GM18498 (cell line): ENCODE data around the gene OGDH.
"Not testable (repeated sequence)": the region's sequence is repeated elsewhere in the genome, so short reads cannot be mapped to it uniquely, and the experiment has no call there.

Experiments used
- ATAC-seq: cut with Tn5 transposase; IDR thresholded peaks from one replicate; pipeline ENCODE4 v1.9.1; 2021; ENCODE audit warnings: mild to moderate bottlenecking, moderate library complexity; ENCODE audit not compliant: unreplicated experiment

OGDH gene

DNA sequence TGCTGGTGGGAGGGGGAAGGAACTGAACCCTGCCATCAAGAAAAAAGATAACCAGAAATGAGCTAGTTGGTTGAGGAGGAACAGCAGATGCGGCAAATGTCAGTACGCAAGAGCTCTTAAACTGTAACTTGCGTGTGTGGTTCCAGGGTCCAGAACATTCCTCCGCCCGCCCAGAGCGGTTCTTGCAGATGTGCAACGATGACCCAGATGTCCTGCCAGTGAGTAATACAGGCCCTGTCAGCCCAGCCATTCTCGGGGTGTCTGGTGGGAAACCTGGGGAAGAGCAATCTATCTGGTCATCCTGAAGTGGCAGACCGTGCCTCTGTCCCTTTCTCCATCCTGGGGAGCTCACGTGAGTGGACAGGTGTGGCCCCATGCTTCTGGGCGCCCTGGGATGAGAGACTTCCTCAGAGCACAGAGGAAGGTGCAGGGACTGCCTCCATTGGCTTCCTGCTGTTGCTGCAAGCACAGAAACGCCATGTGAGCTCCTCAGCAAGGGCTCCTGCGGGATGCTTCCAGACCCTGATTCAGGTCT, 91.7 kb downstream of the OGDH start:
- no peak for ATAC-seq

DNA sequence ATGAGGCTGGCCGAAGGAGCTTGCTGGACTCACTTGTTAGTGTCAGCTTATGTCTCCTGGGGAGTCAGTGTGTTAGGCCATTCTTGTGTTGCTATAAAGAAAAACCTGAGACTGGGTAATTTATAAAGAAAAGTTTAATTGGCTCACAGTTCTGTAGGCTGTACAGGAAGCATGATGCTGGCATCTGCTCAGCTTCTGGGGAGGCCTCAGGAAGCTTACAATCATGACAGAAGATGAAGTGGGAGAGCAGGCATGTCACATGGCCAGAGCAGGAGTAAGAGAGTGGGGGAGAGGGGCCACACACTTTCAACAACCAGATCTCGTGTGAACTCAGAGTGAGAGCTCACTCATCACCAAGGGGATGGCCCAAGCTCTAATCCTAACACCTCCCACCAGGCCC, 93.2 kb downstream of the OGDH start:
- ATAC-seq = not testable (repeated sequence)

DNA sequence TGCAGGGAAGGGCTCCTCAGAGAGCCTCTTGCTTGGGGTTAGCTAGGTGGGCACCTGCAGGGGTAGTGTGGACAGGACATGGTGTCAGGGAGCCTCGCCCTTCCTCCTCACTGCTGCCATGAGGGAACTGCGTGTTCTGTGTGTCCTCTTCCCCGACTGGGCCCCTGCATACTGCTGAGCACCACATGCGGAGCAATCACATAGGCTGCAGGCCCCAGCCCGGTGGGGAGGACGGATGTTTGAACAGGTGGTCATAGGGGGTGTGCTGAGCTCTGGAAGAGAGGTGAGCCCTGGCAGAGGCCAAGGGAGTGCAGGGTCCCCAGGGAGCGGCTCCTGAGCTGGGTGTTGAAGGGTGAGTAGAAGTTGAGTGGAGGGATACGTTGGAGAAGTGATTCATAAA, 93.9 kb downstream of the OGDH start:
- no peak for ATAC-seq

DNA sequence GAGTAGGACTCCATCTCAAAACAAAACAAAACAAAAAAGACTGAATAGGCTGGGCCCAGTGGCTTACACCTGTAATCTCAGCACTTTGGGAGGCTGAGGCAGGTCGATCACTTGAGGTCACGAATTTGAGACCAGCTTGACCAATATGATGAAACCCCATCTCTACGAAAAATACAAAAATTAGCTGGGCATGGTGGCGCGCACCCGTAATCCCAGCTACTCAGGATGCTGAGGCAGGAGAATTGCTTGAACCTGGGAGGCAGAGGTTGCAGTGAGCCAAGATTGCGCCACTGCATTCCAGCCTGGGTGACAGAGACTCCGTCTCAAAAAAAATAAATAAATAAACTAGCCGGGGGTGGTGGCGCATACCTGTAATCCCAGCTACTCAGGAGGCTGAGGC, 97.0 kb downstream of the OGDH start:
- ATAC-seq = not testable (repeated sequence)

DNA sequence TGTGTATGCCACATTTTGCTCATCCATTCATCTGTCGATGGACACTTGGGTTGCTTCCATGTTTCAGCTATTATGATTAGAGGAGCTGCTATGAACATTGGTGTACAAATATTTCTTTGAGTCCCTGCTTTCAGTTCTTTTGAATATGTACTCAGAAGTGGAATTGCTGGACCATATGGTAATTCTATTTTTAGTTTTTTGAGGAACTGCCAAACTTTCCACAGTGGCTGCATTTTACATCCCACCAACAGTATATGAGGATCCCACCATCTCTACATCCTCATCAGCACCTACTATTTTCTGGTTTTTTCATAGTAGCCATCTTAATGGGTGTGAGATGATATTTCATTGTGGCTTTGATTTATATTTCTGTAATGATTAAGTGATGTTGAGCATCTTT, 97.5 kb downstream of the OGDH start:
- no peak for ATAC-seq

DNA sequence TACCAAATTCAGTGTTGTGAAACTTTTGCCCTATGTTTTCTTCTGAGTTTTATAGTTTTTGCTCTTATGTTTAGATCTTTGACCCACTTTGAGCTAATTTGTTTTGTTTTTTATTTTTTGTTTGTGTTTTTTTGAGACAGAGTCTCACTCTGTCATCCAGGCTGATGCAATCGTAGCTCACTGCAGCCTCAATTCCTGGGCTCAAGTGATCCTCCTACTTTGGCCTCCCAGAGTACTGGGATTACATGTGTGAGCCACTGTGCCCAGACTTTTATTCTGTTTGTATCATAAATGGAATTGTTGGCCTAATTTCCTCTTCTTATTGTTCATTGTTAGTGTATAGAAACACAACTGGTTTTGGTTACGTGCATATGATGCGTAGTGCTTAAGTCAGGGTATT, 99.0 kb downstream of the OGDH start:
- no peak for ATAC-seq

DNA sequence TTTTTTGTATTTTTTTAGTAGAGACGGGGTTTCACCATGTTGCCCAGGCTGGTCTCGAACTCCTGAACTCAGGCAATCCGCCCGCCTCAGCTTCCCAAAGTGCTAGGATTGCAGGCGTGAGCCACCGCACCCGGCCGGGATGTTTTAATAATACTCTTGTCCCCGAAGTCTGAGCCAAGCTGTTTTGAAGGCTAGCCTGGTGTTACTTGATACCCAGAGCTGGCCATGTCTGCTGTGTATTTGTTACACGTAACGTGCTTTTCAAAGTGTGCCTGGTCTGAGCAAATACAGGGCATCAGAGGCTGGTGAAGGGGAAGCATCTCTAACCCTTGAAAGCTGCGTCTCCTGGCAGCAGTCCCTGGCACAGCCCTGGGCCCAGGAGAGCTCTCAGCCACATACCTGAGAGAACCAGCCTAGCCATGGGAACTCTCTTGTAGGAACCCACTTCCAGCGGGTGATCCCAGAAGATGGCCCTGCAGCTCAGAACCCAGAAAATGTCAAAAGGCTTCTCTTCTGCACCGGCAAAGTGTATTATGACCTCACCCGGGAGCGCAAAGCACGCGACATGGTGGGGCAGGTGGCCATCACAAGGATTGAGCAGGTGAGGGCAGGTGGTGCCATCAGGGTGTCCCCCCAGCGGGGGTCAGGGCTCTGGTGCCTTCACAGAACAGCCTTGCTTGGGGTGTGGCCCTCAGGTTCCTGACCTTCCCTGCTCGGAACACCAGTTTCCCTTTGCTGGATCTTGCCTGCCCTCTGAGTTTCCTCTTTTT, 100.5 kb downstream of the OGDH start:
- ATAC-seq = no peak

DNA sequence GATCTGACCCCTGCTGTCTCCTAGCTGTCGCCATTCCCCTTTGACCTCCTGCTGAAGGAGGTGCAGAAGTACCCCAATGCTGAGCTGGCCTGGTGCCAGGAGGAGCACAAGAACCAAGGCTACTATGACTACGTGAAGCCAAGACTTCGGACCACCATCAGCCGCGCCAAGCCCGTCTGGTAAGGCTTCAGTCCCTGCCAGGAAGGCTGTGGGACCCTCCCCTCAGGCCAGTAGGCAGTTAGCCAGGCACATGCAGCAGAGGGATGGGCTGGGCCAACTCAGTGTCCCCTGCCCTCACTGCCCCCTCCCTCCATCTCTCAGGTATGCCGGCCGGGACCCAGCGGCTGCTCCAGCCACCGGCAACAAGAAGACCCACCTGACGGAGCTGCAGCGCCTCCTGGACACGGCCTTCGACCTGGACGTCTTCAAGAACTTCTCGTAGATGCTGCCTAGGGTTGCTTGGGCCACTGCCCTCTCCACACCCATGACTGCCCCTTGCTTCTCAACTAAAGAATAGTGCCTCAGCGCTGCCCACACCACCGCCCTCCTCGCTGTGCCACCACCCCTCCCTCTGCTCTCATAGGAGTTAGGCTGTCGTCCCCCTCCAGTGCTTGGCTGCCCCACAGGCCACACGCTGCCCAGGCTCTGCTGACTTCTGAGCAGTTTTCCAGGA, 101.3 kb downstream of the OGDH start:
- ATAC-seq = no peak

DNA sequence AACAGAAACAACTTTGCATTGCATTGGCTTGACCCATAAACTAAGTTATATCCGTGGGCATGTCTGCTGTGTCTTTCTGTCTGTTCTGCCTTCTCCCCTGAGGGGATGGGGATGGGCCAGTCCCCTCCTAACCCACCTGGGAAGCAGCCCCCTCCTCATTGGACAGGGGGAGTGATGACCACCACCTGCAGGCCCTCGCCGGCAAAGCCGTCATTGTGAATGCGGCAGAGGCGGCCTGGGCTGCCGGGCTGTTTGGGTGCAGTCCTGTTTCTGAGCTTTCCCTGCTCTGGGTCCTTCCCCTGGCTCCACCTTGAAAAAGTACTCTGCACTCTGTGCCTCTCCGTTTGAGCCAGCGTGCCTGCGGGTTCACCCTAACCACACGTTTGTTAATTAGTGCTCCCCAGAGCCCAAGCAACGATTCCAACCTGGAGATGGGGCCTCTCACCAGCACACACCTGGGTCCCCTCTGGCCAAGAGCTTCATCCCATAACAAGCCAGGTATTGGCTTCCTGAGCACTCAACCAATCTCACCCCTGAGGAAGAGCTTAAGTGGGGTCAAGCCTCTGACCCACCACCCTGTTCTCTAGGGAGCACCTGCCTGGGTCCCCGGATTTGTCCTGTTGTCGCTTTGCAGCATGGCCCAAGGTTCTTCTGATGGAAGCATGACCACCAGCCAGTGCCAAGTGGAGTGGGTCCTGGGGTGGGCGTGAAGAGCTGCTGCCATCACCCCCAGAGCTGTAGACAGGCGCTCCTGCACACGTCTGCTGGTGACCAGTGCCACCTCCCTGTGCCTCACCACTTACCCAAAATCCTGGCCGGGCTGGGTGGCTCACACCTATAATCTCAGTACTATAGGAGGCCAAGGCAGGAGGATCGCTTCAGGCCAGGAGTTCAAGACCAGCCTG, 102.8 kb downstream of the OGDH start:
- ATAC-seq = no peak

DNA sequence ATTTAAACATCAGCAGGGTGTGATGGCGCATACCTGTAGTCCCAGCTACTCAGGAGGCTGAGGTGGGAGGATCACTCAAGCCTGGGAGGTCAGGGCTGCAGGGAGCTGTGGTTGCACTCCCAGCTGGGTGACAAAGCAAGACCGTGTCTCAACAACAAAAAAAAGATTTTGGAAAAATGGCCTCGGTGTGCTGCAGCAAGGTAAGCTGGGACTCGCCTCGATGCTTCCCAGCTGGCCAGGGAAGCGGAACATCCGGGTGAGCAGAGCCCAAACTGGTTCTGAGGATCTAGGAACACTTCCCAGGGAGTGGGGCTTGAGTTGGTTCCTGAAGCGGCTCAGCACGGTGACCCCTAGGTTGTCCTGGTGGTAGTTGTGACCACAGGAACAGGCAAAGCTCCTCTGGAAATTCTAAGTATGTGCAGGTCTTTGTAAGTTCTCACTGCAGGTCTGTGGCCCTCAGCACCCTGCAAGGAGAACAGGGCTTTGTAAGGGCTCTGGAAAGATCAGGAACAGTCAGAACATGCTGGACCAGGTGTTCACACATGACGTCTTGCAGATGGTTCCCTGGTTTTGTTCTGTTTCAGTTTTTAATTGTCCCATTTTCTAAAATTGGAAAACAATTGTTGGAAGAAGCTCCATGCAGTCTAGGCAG, 103.6 kb downstream of the OGDH start:
- ATAC-seq = no peak

DNA sequence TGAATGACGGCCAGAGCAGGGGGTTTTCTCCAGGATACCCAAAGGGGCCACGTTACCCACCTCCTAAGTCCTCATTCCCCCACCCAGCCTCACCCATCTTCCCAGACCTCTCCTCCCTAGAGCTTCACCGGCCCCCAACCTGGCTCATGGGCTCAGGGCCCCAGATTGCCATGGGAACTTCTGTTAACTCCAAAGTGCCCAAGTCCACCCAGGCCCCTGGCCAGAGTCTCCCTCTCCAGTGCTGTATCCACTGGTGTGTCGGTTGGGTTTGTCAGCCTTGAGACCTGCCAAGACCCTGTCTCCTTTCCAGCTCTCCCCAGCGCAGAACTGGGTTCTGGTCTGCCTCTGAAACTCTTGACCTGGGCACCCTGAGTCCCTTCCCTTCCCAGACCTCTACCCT, 105.1 kb downstream of the OGDH start:
- no peak for ATAC-seq

DNA sequence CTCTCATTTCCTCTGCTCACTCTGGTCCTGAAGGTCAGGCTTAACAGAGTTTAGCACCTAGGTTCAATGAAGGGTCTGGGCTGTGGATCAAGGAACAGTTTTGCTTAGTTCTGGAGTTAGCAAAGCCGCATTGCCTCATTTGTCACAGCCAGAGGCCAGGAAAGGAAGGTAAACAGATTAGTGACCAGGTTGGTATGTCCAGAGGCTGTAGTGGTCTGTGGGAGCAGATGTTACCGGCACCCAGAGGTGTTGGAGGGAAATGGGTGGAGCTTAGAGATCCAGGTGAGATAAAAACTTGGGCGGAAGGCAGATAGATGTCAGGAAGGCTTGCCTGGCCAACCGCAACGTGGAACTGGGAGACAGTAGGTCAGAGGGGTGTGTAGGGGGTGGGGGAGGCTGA, 105.6 kb downstream of the OGDH start:
- no peak for ATAC-seq

DNA sequence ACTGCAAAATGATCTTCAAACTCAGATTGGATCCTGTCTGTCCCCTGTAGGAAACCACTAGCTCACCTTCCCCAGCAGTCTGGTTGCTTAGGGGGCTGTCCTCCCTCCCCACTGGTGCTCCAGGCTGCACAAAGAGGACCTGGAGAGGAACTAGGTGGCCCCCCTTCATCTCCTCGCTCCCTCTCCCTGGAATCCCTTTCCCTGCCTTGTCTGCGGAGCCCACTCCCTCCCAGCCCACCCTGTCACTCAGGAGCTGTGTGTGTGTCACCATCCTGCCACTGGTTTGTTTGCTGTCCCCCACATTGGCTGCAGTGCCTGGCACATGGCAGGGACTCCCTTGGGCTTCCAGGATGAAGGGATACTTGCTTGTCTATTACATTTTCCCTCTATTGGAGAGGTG, 106.7 kb downstream of the OGDH start:
- ATAC-seq = no peak

DNA sequence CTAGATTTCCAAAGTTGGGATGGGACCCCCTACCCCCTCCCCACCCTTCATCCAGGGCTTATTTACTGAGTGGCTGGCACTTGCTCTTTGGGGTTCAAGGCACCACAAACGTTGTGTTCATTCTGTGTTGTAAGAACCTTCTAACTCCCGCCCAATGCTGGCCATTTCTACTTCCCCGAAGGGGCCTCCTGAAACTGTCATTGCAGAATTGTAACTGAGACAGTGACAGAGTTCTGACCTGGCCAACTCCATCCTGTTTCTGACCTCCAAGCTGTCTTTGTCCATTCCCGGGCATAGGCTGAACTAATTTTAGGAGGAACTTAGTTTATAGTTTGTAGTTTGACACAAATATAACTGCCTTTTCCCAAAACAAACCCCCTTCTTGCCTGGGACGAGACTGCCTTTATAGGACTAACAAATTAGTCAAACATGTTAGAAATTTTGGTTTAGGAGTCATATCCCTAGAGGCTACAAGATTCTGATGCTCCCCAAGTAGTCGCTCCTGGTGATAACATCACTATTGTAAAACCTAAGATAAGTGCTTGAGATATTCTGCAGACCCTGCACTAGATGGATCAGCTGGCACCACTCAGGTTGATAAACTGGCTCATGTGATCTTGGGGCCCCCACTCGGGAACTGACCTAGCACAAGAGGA, 107.4 kb downstream of the OGDH start:
- no peak for ATAC-seq

DNA sequence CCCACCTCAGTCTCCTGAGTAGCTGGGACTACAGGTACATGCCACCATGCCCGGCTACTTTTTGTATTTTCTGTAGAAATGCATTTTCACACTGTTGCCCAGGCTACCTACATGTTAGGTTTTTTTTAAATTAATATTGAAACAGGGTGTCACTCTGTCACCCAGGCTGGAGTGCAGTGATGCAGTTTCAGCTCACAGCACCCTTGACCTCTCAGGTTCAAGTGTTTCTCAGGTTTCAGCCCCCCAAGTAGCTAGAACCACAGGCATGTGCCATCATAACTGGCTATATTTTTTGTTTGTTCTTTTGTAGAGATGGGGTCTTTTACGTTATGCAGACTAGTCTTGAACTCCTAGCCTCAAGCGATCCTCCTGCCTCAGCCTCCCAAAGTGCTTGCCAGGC, 109.8 kb downstream of the OGDH start:
- no peak for ATAC-seq

DNA sequence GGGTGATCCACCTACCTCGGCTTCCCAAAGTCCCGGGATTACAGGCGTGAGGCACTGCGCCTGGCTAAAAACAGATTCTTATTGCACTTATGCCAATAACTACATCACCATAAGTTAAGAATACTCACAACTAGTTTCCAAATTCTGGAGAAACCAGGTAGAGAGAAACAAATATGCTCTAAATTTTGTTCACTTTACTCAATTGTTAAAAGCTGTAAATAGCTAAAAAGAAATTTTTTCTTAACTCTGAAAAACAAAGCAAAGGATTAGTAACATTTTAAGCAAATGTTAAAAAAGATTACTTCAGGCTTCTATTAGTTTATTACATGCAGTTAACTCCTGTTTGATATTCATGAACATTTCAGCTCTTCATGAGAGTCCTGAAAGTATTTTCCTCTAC, 113.9 kb downstream of the OGDH start:
- ATAC-seq = no peak

DNA sequence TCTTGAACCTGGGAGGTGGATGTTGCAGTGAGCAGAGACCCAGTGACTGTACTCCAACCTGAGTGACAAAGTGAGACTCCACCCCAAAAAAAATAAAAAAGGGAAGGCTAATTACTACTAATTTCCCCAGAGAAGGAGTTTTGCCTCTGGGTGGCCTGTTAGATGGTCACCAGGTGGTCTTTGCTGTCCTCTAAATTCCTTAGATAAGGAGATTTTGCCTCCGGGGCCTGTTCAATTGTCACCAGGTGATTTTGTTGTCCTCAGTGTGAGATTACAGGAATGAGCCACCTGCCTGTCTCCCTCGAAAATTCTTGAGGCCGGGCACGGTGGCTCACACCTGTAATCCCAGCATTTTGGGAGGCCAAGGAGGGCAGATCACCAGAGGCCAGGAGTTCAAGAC, 117.8 kb downstream of the OGDH start:
- ATAC-seq = no peak

DNA sequence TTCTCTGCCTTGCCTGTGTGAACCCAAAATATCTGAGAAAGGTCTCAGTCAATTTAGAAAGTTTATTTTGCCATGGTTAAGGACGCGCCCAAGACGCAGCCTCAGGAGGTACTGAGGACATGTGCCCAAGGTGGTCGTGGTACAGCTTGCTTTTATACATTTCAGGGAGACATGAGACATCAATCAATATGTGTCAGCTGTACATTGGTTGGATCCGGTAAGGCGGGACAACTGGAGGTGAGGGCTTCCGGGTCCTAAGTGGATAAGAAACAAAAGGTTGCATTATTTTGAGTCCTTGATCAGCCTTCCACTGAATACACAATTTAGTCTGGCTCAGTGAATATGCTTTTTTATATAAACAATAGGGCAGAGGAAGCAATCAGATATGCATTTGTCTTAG, 119.8 kb downstream of the OGDH start:
- ATAC-seq = not testable (repeated sequence)

DNA sequence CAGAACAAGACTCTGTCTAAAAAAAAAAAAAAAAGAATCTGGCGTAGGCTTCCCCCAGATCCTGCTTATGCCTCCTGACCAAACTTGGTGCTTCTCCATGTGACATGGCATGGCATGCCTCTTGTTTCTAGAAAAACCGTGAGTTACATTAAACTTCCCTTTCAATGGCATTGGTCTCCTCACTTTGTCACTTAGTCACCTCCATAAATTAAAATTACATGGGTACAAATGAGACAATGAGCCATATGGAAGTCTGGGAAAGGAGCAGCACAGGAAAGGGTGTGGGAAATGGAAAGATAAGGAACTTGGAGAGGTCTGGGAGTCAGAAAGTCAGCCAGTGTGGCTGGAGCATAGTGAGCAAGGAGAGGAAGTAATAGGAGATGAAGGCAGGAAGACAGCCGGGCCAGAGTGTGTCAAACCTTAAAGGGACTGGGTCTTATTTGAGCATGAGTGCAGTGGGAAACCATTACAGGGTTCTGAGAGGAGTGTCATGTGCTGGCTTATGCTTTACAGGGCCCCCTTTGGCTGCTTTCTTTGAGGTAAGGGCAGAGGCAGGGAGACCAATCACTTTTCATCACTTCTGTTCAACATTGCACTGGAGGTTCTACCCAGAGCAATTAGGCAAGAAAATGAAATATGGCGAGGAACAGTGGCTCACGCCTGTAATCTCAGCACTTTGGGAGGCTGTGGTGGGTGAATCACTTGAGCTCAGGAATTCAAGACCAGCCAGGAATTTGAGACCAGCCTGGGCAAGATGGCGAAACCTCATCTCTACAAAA, 120.9 kb downstream of the OGDH start:
- ATAC-seq = no peak

DNA sequence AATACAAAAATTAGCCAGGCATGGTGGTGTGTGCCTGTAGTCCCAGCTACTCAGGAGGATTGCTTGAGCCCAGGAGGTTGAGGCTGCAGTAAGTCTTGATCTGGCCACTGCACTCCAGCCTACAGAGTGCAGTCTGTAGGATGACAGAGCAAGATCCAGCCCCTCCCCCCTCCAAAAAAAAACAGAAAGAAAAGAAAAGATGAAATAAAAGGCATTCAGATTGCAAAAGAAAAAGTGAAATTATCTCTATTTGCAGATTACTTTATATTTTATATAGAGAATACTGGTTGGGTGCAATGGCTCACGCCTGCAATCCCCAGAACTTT, 121.5 kb downstream of the OGDH start:
- no peak for ATAC-seq
